ENCODE measurements around the gene HSPA2.

The HSPA2 gene

GRCh38 chr14:64540208-64541202 is at the start of gene HSPA2:
HSPA2 (plus strand) TSS chr14:64540741; CDS start chr14:64540850, 109 bp downstream.
- peak; percentile 88 for DNase-seq

GRCh38 chr14:64491637-64492036 is 48.9 kb upstream of the HSPA2 start:
- no peak for DNase-seq

GRCh38 chr14:64493455-64493854 is 47.1 kb upstream of the HSPA2 start:
- no peak for DNase-seq

- DNase-seq, result no peak
These were observed 45.3 kb upstream of the HSPA2 start for GRCh38 chr14:64495252-64495651.

DNA sequence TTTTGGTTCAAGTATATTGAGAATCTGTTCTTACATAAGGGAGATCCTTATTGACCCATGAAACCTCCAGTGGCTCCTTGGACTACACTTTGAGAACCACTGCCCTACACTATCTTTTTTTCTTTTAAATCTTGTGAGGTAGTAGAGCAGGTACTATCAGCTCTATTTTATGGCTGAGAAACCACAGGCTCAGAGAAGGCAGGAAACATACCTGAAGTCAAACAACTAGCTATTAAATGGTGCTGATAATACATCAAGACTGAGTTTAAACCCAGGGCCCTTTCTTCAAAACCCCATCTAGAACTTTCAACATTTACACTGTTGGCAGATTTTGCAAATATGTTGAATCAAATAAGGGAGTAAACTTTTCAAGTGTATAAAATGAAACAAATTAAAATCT is 43.8 kb upstream of the HSPA2 start:
- DNase-seq, result no peak

- DNase-seq, result no peak
These were observed 40.5 kb upstream of the HSPA2 start for GRCh38 chr14:64500088-64500487.

DNA sequence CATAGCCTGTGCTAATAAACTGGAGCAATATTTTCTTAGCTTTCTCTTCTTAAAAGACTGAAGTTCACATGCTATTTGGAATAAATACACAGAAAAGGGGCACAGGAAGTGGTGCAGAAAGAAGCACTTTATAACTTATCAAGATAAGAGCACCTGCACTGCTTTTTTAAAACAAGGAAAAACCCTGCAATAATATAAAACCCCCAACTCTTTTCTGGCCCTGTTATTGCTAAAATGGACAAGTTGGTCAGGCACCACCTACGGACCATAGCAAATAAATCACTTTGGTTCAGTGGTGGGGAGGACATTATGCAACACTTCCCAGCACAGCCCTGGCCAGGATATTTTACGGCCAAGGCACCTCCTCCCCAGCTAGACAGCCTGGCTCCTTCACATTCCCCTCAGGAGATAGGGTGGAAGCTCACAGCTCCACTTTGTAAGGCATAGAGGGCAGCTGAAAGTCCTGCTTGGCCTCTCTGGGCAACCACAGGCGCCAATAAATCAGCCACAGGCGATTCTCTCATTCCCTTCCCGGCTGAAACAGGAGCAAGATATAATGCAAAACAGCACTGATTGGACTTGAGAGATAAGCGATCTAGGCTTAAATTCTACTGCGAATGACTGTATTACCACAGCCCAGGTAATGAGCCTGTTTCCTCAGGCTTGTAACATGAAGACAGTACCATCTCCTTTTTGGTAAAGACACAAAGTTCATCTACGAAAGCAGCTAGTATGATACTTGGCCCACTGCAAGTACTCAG is 39.0 kb upstream of the HSPA2 start:
- DNase-seq, result no peak

- no peak for DNase-seq
These were observed 38.1 kb upstream of the HSPA2 start for GRCh38 chr14:64502456-64502855.

DNA sequence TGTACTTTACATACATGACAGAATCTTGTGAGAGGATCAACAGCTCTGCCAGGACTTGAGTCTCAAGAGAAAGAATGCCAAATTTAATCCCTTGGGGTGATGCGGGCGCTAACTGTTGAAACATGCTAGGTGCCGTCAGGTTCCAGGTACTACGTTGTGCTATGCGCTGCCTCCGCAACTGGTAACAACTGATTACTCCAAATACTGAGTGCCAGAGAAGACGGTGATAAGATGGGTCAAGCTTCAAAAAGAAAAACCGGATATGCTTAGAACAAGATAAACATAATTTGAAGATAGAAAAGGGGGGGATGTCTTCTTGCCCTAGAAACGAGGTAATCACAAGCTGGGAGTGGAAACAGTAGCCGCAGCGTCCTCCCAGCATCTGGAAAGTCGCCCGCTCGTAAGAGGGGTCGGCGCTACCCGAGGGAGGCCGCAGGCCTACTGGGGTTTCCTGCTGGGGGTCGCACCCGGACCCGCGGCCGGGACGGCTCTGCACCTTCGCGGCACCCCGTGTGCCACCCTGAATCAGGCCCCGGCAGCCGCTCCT is 37.6 kb upstream of the HSPA2 start:
- peak; percentile 35 for DNase-seq

GRCh38 chr14:64503434-64504309 is 36.9 kb upstream of the HSPA2 start, which contains the start of gene ZBTB25:
ZBTB25 (minus strand) TSS chr14:64503838; CDS start chr14:64490533, 13,305 bp downstream.
- DNase-seq, result peak; percentile 96

GRCh38 chr14:64504310-64504896 is 36.1 kb upstream of the HSPA2 start, which contains the start of gene ZBTB1:
ZBTB1 (plus strand) TSS chr14:64504770; CDS start chr14:64521505, 16,735 bp downstream.
- DNase-seq, result peak; percentile 84

- peak; percentile 87 for DNase-seq
These were observed 35.4 kb upstream of the HSPA2 start for GRCh38 chr14:64504897-64505794.

GRCh38 chr14:64506721-64507120 is 33.8 kb upstream of the HSPA2 start:
- DNase-seq, result no peak

DNA sequence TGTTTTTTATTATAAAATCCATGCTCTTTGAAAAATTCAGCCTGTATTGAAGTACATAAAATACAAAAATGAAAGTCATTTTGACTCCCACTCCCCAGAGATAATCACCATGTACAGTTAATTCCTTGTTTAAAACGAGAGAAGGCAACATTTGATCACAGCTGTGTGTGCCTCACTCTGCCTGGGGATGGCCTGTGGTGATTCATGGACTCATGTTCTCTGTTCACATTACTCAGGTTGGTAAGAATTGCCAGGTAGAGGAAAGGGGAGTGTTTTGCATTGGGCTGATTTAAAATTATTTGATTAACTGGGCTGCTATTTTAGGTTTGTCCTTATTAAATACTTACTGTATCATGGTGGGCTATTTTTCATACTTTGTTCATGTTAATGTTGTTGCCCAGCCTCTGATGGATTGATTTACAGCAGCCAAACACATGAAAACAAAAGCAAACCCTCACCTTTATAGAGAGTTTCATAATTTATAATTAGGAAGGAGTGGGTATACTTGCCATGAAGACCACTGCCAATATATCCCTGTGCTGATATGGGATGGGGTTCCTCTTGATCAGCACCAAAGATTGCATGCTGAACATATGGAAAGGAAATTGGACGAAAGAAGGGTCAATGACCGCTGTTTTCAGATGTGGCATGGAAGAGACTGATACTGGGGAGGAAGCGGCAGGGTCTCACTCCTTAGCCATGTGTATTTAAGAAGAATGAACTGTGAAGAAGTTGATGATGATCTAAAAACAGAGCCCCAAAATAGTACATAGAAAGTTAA is 33.0 kb upstream of the HSPA2 start:
- DNase-seq, result no peak

GRCh38 chr14:64508215-64508776 is 32.2 kb upstream of the HSPA2 start:
- no peak for DNase-seq

- no peak for DNase-seq
These were observed 31.5 kb upstream of the HSPA2 start for GRCh38 chr14:64509036-64509435.

DNA sequence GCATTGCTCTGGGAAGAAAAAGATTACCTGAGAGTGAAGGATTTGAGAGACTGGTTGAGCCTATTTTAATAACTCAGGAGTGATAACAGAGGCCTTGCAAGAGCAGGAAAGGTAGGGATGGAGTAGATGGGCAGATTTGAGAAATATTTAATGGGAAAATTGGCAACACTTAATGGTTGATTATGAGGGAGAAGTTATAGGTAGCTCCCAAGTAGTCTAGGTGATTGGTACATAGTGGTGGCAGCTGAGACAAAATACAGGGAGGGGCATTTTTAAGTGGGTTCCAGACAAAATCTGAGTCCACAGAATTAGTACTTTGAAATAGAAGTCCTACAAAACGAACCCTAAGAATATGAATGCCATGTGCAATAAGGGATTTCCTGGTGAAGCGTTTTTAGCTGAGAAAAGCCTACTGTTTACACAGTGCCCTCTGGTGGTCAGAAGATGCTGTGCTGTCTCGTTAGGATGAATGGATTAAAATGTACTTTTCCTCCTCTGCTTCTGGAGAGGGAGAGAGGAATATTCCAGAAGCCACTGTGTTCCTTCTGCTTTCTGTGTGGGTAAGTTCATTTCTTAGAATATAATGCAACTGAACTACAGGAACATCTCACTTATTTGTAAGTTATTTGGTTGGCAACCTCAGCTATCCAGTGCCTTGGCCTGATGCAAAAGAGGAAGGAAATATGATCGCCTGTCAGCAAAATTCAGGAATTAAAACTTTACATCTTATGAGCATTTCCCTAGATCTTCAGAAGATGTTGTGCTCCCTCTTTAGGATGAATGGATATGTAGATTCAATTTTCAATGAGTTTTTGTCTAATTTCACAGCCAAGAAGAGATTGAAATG is 29.5 kb upstream of the HSPA2 start:
- peak; percentile 74 for DNase-seq

GRCh38 chr14:64513271-64513670 is 27.3 kb upstream of the HSPA2 start:
- no peak for DNase-seq

DNA sequence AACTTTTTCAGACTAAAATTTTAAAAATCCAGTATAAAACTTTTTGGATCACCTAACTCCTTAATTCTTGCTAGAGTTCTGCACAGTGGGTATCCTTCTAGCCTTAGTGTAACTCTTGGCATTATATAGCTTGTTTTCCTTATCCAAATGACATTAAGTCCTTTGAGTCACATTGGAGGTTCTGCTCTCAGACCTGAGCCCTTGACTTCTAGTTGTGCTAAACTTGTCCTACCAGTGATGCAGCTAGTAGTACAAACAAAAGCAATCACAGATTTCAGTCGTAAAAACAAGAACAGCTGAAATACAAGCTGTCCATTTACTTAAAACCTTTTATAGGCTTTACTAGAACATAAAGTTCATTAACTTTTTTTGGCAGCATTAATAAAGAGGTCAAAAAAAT is 25.5 kb upstream of the HSPA2 start:
- no peak for DNase-seq
